ENCODE measurements around the gene CDH2.

The CDH2 gene

GRCh38 chr18:28009589-28009988 lies 167.3 kb downstream of the CDH2 start:
- no peak for DNase-seq (ENCODE audit: low read depth)
- H3K4me3 ChIP-seq (ENCODE audit: low read depth, low read length): no peak overlapping the region
- TF ChIP-seq, protein P1, sequence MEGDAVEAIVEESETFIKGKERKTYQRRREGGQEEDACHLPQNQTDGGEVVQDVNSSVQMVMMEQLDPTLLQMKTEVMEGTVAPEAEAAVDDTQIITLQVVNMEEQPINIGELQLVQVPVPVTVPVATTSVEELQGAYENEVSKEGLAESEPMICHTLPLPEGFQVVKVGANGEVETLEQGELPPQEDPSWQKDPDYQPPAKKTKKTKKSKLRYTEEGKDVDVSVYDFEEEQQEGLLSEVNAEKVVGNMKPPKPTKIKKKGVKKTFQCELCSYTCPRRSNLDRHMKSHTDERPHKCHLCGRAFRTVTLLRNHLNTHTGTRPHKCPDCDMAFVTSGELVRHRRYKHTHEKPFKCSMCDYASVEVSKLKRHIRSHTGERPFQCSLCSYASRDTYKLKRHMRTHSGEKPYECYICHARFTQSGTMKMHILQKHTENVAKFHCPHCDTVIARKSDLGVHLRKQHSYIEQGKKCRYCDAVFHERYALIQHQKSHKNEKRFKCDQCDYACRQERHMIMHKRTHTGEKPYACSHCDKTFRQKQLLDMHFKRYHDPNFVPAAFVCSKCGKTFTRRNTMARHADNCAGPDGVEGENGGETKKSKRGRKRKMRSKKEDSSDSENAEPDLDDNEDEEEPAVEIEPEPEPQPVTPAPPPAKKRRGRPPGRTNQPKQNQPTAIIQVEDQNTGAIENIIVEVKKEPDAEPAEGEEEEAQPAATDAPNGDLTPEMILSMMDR (IDR thresholded peaks at IDR 0.05; ENCODE audit: insufficient read depth, low read depth, low read length, missing control alignments): no peak

GRCh38 chr18:28007841-28008240 lies 169.1 kb downstream of the CDH2 start:
- TF ChIP-seq, protein P1 (IDR thresholded peaks at IDR 0.05; ENCODE audit: insufficient read depth, low read depth, low read length, missing control alignments): no peak
- DNase-seq (ENCODE audit: low read depth): no peak

GRCh38 chr18:28005164-28005563 lies 171.8 kb downstream of the CDH2 start:
- TF ChIP-seq, protein P1 (IDR thresholded peaks at IDR 0.05; ENCODE audit: insufficient read depth, low read depth, low read length, missing control alignments): no peak
- no peak overlapping the region for H3K4me3 ChIP-seq (ENCODE audit: low read depth, low read length)
- no peak for DNase-seq (ENCODE audit: low read depth)

More at GRCh38 chr18:28007841-28008240, 169.1 kb downstream of the CDH2 start:
- H3K4me3 ChIP-seq (ENCODE audit: low read depth, low read length): no peak overlapping the region

DNA sequence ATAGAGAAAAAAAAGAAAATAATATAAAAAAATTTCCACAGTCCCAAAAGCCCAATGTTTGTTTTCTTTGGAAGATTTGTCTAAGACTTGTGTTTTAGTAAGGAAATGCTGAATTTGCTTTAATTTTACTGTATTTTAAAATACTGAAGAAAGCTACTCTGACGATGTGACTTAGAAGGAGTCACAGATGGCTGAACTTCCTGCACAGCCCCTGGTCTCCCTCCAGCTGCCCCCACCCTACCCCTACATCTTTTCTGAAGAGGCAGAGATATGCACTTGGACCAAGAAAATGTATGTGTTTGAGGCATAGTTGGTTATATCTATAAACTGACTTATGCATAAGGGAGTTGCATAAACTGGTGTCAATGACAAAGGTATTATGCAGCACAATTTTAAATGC lies 172.3 kb downstream of the CDH2 start:
- no peak for DNase-seq (ENCODE audit: low read depth)
- no peak overlapping the region for H3K4me3 ChIP-seq (ENCODE audit: low read depth, low read length)
- TF ChIP-seq, protein P1 (IDR thresholded peaks at IDR 0.05; ENCODE audit: insufficient read depth, low read depth, low read length, missing control alignments): no peak

GRCh38 chr18:28003451-28003850 lies 173.5 kb downstream of the CDH2 start:
- no peak for DNase-seq (ENCODE audit: low read depth)
- no peak overlapping the region for H3K4me3 ChIP-seq (ENCODE audit: low read depth, low read length)
- TF ChIP-seq, protein P1 (IDR thresholded peaks at IDR 0.05; ENCODE audit: insufficient read depth, low read depth, low read length, missing control alignments): no peak

DNA sequence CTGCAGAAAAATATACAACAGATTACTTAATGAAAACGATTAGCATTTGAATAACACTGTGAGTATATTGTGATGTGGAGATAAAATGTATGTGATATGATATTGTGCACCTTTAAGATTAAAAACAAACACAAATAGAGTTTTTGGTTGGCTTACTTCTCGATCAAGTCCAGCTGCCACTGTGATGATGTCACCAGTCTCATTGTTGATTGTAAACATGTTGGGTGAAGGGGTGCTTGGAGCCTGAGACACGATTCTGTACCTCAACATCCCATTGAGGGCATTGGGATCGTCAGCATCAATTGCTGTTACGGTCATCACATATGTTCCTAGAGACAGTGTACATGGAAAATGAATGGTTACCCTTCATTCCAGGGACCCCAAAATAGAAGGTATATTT lies 174.1 kb downstream of the CDH2 start:
- DNase-seq (ENCODE audit: low read depth): no peak
- no peak overlapping the region for H3K4me3 ChIP-seq (ENCODE audit: low read depth, low read length)
- TF ChIP-seq, protein P1 (IDR thresholded peaks at IDR 0.05; ENCODE audit: insufficient read depth, low read depth, low read length, missing control alignments): no peak

- DNase-seq (ENCODE audit: low read depth): no peak
Observed at GRCh38 chr18:27996801-27997272, 180.1 kb downstream of the CDH2 start.

More at GRCh38 chr18:27996801-27997272, 180.1 kb downstream of the CDH2 start:
- H3K4me3 ChIP-seq (ENCODE audit: low read depth, low read length): no peak overlapping the region
- TF ChIP-seq, protein P1 (IDR thresholded peaks at IDR 0.05; ENCODE audit: insufficient read depth, low read depth, low read length, missing control alignments): no peak
